Esophagus squamous epithelium (tissue), 5 donors: ENCODE results near the gene NFIB. TPM values are rescaled to one million over a fixed set of nuclear protein-coding genes. Genes with fewer than 3 reads are reported as not detected.

Source experiments
- DNase-seq: peaks from one replicate; lab custom pipeline; 2025; lab: John Stamatoyannopoulos, UW
- H3K27ac ChIP-seq, 4 donors: fragments of 200-600 bp; sonication (generic); one replicate each; pipeline ENCODE4 v1.5.1; 2016 to 2019; ENCODE audit warnings: mild to moderate bottlenecking in 1 of 4
- H3K27me3 ChIP-seq, 4 donors: fragments of 200-600 bp; sonication (generic); 1 replicate in 3 of 4; 2 replicates in 1 of 4; pipeline versions ENCODE4 v1.5.1 to v1.6.0; 2017 to 2021; ENCODE audit warnings: antibody characterized with exemption in 1 of 4
- H3K36me3 ChIP-seq, 3 donors: fragments of 200-600 bp; sonication (generic); one replicate each; pipeline ENCODE4 v1.5.1; 2016 to 2019
- H3K4me1 ChIP-seq, 3 donors: fragments of 200-600 bp; sonication (generic); one replicate each; pipeline ENCODE4 v1.5.1; 2017 to 2019
- H3K4me3 ChIP-seq, 4 donors: fragments of 200-600 bp; sonication (generic); 1 replicate in 3 of 4; 2 replicates in 1 of 4; pipeline ENCODE4 v1.5.1; 2016 to 2019; ENCODE audit warnings: mild to moderate bottlenecking in 2 of 4, moderate library complexity in 1 of 4
- H3K9me3 ChIP-seq, 3 donors: fragments of 200-600 bp; sonication (generic); one replicate each; pipeline ENCODE4 v1.5.1; 2016 to 2019
- CTCF ChIP-seq, 6 experiments: fragments of 450-650 bp in 4 of 6; fragments of 200-600 bp in 2 of 6; sonication (generic) in 2 of 6; IDR thresholded peaks; one replicate each; pipeline ENCODE4 v1.5.1; 2016 to 2019; ENCODE audit warnings: antibody characterized with exemption in 6 of 6, mild to moderate bottlenecking in 4 of 6, moderate library complexity in 4 of 6
- POLR2A ChIP-seq, 4 donors: fragments of 450-650 bp; IDR thresholded peaks; one replicate each; pipeline ENCODE4 v1.6.1; 2017; ENCODE audit warnings: antibody characterized with exemption in 4 of 4, mild to moderate bottlenecking in 4 of 4, moderate library complexity in 3 of 4
- WGBS, 2 donors: methylation state at CpG; one replicate each; pipeline ENCODE4 v1.1.5; 2018; 5-methylcytosine and 5-hydroxymethylcytosine counted together
- intact Hi-C: fragments of 100-400 bp; cut with DNase I; formaldehyde crosslinking; loops from one replicate; pipeline ENCODE4 v1.15.0; 2022
- total RNA-seq, 4 donors: library from RNA; depleted of rRNA; stranded (reverse); fragments of >200 nt; gene quantifications; one replicate each; pipeline ENCODE4 v1.1.0, GENCODE V29; 2016
- donor health status: DM: yes; HTN: yes; CAD: no.

Gene NFIB
- total RNA-seq, 4 donors from 2014 or later = 16.8 to 38.1 (median 23.0) TPM

DNA sequence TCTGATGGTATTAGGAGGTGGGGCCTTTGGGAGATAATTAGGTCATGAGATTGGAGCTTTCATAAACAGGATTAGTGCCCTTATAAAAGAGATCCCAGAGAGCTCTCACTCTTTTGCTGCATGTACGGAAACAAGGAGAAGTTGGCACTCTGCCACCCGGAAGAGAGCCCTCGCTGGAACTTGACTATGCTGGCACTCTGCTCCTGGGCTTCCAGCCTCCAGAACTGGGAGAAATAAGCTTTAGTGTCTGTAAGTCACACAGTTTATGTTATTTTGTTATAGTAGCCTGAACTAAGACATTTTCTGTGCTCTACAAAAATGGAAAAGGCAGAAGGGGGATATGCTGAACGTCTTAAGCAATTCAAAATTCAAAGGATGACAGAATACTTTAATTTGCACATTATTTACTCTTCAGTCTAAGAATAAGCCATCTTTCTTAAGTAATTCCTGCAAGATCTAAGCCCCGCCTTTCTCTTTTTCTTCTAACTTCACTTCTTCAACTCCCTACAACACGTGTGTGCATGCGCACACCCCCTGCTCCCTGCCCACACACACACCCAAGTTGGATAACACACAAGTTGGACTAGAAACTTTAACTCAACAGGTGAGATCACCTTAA is 17.3 kb downstream of the NFIB start:
- no peak for DNase-seq
- Histone ChIP-seq H3K36me3 (no peaks in the 10 kb centered on the region), H3K4me1 (peaks cover 0 to 65% (median 6%) of the 10 kb centered on the region in 3 donors), H3K4me3 (no peak overlapping the region), H3K27ac (peak overlapping the region in 3 of 4 donors; percentile 4 to 29 (median 21)), H3K27me3 (no peaks in the 10 kb centered on the region), H3K9me3 (no peaks in the 10 kb centered on the region)
- 41 to 42% methylated on average over 7 of the region's 7 CpGs for WGBS, 2 donors
- intact Hi-C loops = no loop called here
- TF ChIP-seq CTCF (IDR thresholded peaks at IDR 0.05) = no peak
- no peak for TF ChIP-seq POLR2A (IDR thresholded peaks at IDR 0.05)

- no peaks in the 10 kb centered on the region for H3K9me3 ChIP-seq
- H3K4me3 ChIP-seq = no peak overlapping the region
- no peak for DNase-seq
- peaks cover 0 to 54% (median 6%) of the 10 kb centered on the region in 3 donors for H3K4me1 ChIP-seq
- TF ChIP-seq CTCF (IDR thresholded peaks at IDR 0.05) = no peak
- TF ChIP-seq POLR2A (IDR thresholded peaks at IDR 0.05) = no peak
- intact Hi-C loops = no loop called here
- no peaks in the 10 kb centered on the region for H3K27me3 ChIP-seq
- peak overlapping the region in 2 of 4 donors; percentile 9 to 14 for H3K27ac ChIP-seq
- H3K36me3 ChIP-seq = no peaks in the 10 kb centered on the region
- 85 to 89% methylated on average over 8 of the region's 8 CpGs for WGBS, 2 donors
These were observed 19.3 kb downstream of the NFIB start for GRCh38 chr9:14294659-14295058.

DNA sequence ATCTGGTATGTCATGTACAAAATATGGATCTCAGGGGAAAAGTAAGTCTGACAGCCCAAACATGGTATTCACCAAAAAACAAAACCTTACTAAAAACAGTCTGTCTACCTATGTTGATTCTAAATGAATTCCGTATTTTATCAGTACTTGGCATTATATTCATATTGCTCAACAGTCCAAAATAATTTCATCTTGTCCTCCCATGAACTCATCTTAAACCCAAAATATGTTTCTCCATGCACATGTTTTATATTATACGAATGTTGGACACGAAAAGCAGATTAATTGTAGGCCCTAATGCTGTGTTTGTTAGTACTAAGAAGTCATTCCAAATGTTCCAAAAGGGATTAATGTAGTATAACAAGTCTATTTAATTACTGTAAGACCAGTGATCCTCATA is 20.1 kb downstream of the NFIB start:
- H3K36me3 ChIP-seq = no peaks in the 10 kb centered on the region
- TF ChIP-seq CTCF (IDR thresholded peaks at IDR 0.05) (no peak), POLR2A (IDR thresholded peaks at IDR 0.05) (no peak)
- intact Hi-C loops = no loop called here
- no peak overlapping the region for H3K4me3 ChIP-seq
- H3K4me1 ChIP-seq = peaks cover 0 to 49% (median 6%) of the 10 kb centered on the region in 3 donors
- H3K9me3 ChIP-seq = no peaks in the 10 kb centered on the region
- H3K27me3 ChIP-seq = no peaks in the 10 kb centered on the region
- no peak for DNase-seq
- peak overlapping the region in 2 of 4 donors; percentile 9 to 14 for H3K27ac ChIP-seq
- 52 to 57% methylated on average over 3 of the region's 3 CpGs for WGBS, 2 donors

GRCh38 chr9:14292181-14292739 is 21.7 kb downstream of the NFIB start:
- DNase-seq = no peak
- WGBS, 2 donors = 27 to 28% methylated on average over 3 of the region's 3 CpGs
- TF ChIP-seq POLR2A (IDR thresholded peaks at IDR 0.05) (no peak), CTCF (IDR thresholded peaks at IDR 0.05) (no peak)
- Histone ChIP-seq H3K36me3 (no peaks in the 10 kb centered on the region), H3K27ac (no peak overlapping the region), H3K9me3 (no peaks in the 10 kb centered on the region), H3K4me1 (peaks cover 0 to 34% (median 6%) of the 10 kb centered on the region in 3 donors), H3K4me3 (no peak overlapping the region), H3K27me3 (no peaks in the 10 kb centered on the region)
- intact Hi-C loops = no loop called here

DNA sequence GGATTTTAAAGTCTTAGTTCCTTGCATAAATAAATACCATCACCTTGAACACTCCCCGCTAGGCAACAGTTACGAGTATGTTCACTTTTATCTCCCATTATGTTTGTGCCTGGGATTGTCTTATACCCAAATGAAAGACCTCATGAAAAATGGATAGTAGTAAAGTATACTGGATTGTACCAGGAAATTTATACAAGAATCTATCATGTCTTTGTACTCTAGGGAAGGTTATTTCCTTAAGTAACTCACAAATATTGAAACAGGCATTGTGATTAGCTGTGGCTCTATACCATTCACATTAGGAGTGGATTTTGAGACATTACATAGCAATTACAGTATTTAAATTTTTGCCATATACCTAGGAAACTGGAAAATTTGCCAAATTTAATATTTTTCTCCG is 24.0 kb downstream of the NFIB start:
- WGBS, 2 donors = 58 to 87% methylated on average over 3 of the region's 3 CpGs
- Histone ChIP-seq H3K27ac (no peak overlapping the region), H3K27me3 (no peaks in the 10 kb centered on the region), H3K4me1 (peaks cover 0 to 22% (median 0%) of the 10 kb centered on the region in 3 donors), H3K4me3 (no peak overlapping the region), H3K9me3 (no peaks in the 10 kb centered on the region), H3K36me3 (no peaks in the 10 kb centered on the region)
- DNase-seq = no peak
- TF ChIP-seq CTCF (IDR thresholded peaks at IDR 0.05) (no peak), POLR2A (IDR thresholded peaks at IDR 0.05) (no peak)
- intact Hi-C loops = no loop called here
